K562 (cell line): Measurements from ENCODE around the gene HLA-DQB1. TPM values are rescaled to one million over a fixed set of nuclear protein-coding genes. Genes with fewer than 3 reads are reported as not detected.

ENCODE experiments used
- ATAC-seq: fragments of 200-7000 bp; cut with Tn5 transposase; 3 replicates; pipeline ENCODE4 v1.9.1; 2020; ENCODE audit warnings: moderate library complexity
- BruUV-seq: library from RNA; stranded (reverse); fragments of 400-500 nt; replicated peaks from 2 replicates; lab custom pipeline; 2021; lab: Mats Ljungman, UMichigan
- CTCF ChIA-PET: fragments of 300-600 bp; formaldehyde crosslinking; extraction: SDS; loops from one replicate; lab custom pipeline; 2021; ENCODE audit warnings: low intra/inter-chr PET ratio; lab: Yijun Ruan, JAX
- POLR2A ChIA-PET: fragments of 300-600, 350-650 bp; sonication (Branson Sonifier 250); formaldehyde crosslinking; extraction: SDS; loops from one replicate; lab custom pipeline; 2021; ENCODE audit warnings: antibody characterized with exemption, inconsistent platforms; lab: Yijun Ruan, JAX
- DNase-seq, 4 experiments: peaks; one replicate each; pipeline versions ENCODE4 v3.0.0 to v3.0.0-alpha.2; 2011 to 2018; ENCODE audit warnings: low spot score in 3 of 4, mixed read lengths in 3 of 4; ENCODE audit errors: extremely low read depth in 1 of 4
- FAIRE-seq: peaks from 2 replicates; lab custom pipeline; 2011; peaks lifted over from hg19 to GRCh38; lab: Jason Lieb, UNC
- H2AFZ ChIP-seq: 2 replicates; pipeline ENCODE4 v1.6.0; 2011; ENCODE audit warnings: low read depth, low read length, control low read depth, inconsistent platforms
- H3K27ac ChIP-seq: fragments of 200-600 bp; 3 replicates; pipeline ENCODE4 v1.8.0; 2011; ENCODE audit warnings: low read depth, mild to moderate bottlenecking, control low read depth, inconsistent platforms, low read length, moderate library complexity, mixed read lengths; ENCODE audit errors: extremely low read depth
- H3K27me3 ChIP-seq, 2 experiments: fragments of 300-600 bp in 1 of 2; 2 replicates in 1 of 2; 3 replicates in 1 of 2; pipeline versions ENCODE4 v1.6.0 to v1.8.0; 2011; ENCODE audit warnings: inconsistent platforms in 2 of 2, low read length in 2 of 2, mild to moderate bottlenecking in 1 of 2, mixed read lengths in 1 of 2, moderate library complexity in 1 of 2; ENCODE audit not compliant: control insufficient read depth in 2 of 2, insufficient read depth in 2 of 2
- H3K36me3 ChIP-seq: fragments of 300-600 bp; 3 replicates; pipeline ENCODE4 v1.8.0; 2011; ENCODE audit warnings: mild to moderate bottlenecking, low read length, inconsistent platforms; ENCODE audit not compliant: control insufficient read depth, insufficient read depth
- H3K4me1 ChIP-seq, 2 experiments: fragments of 200-600 bp in 1 of 2; replicated peaks in 1 of 2; 2 replicates in 1 of 2; 3 replicates in 1 of 2; pipeline versions ENCODE4 v1.5.1 to v1.8.0; 2011; ENCODE audit warnings: inconsistent platforms in 2 of 2, low read length in 2 of 2, mild to moderate bottlenecking in 1 of 2, mixed read lengths in 1 of 2, moderate library complexity in 1 of 2; ENCODE audit not compliant: control insufficient read depth in 2 of 2, insufficient read depth in 2 of 2
- H3K4me2 ChIP-seq: 2 replicates; pipeline ENCODE4 v1.6.1; 2011; ENCODE audit warnings: low read length, control low read depth, inconsistent platforms, mixed read lengths; ENCODE audit not compliant: insufficient read depth
- H3K4me3 ChIP-seq: fragments of 200-600 bp; sonication (generic), shearing (Covaris generic); 2 replicates; pipeline ENCODE4 v1.5.1; 2016; ENCODE audit warnings: control low read depth, inconsistent platforms
- H3K79me2 ChIP-seq: fragments of 200-600 bp; 3 replicates; pipeline ENCODE4 v1.8.0; 2011; ENCODE audit warnings: low read length, inconsistent platforms; ENCODE audit not compliant: control insufficient read depth, insufficient read depth
- H3K9ac ChIP-seq, 2 experiments: 2 replicates each; pipeline versions ENCODE4 v1.6.0 to v1.6.1; 2011; ENCODE audit warnings: low read depth in 2 of 2, low read length in 2 of 2, control low read depth in 1 of 2, inconsistent platforms in 1 of 2, mild to moderate bottlenecking in 1 of 2, mixed read lengths in 1 of 2; ENCODE audit not compliant: insufficient read depth in 1 of 2
- H3K9me1 ChIP-seq: one replicate; pipeline ENCODE4 v1.6.0; 2011; ENCODE audit warnings: inconsistent platforms, mild to moderate bottlenecking, low read length, moderate library complexity; ENCODE audit not compliant: control insufficient read depth, insufficient read depth
- H3K9me3 ChIP-seq: replicated peaks from 2 replicates; pipeline ENCODE4 v1.5.1; 2011; ENCODE audit warnings: low read depth, low read length, inconsistent platforms; ENCODE audit not compliant: control insufficient read depth, insufficient read depth
- H4K20me1 ChIP-seq: replicated peaks from 2 replicates; pipeline ENCODE4 v1.6.1; 2011; ENCODE audit warnings: low read length, inconsistent platforms, mixed read lengths; ENCODE audit not compliant: control insufficient read depth, insufficient read depth
- AFF4 ChIP-seq: sonication (generic); formaldehyde crosslinking; IDR thresholded peaks from 2 replicates; pipeline ENCODE4 v1.8.0; 2023; ENCODE audit warnings: mild to moderate bottlenecking, missing genetic modification reagents
- BHLHE40 ChIP-seq: IDR thresholded peaks from 2 replicates; pipeline ENCODE4 v1.6.1; 2011; ENCODE audit warnings: low read length, improper control_type of control experiment
- COPS2 ChIP-seq: fragments of 450-650 bp; conservative IDR thresholded peaks from 2 replicates; pipeline ENCODE4 v1.6.1; 2016; ENCODE audit warnings: mild to moderate bottlenecking, moderate library complexity
- CREBBP ChIP-seq: IDR thresholded peaks from one replicate; pipeline ENCODE4 v1.6.1; 2012; ENCODE audit warnings: low read depth, mild to moderate bottlenecking, control low read depth, inconsistent platforms, low read length
- EP300 ChIP-seq: IDR thresholded peaks from 2 replicates; pipeline ENCODE4 v1.6.1; 2012; ENCODE audit warnings: low read length, improper control_type of control experiment
- ESRRA ChIP-seq: fragments of 450-650 bp; IDR thresholded peaks from 2 replicates; pipeline ENCODE4 v1.6.1; 2014; ENCODE audit warnings: low read depth, mild to moderate bottlenecking, moderate library complexity, borderline replicate concordance
- FOXA3 ChIP-seq, 2 experiments: fragments of 450-650 bp in 1 of 2; sonication (generic) in 1 of 2; formaldehyde crosslinking; IDR thresholded peaks in 1 of 2; conservative IDR thresholded peaks in 1 of 2; 2 replicates each; pipeline versions ENCODE4 v1.4.0 to v1.8.0; 2020 to 2022; ENCODE audit warnings: mild to moderate bottlenecking in 2 of 2, missing genetic modification reagents in 1 of 2
- HMBOX1 ChIP-seq: sonication (generic); IDR thresholded peaks from 2 replicates; pipeline ENCODE4 v1.6.1; 2016
- L3MBTL2 ChIP-seq: fragments of 450-650 bp; IDR thresholded peaks from 2 replicates; pipeline ENCODE4 v1.6.1; 2016; ENCODE audit warnings: mild to moderate bottlenecking, moderate library complexity
- NBN ChIP-seq: fragments of 450-650 bp; IDR thresholded peaks from 2 replicates; pipeline ENCODE4 v1.6.1; 2016; ENCODE audit warnings: low read depth, mild to moderate bottlenecking
- NR4A1 ChIP-seq, 2 experiments: fragments of 250-450 bp in 1 of 2; fragments of 450-650 bp in 1 of 2; sonication (Bioruptor Pico) in 1 of 2; IDR thresholded peaks; 2 replicates each; pipeline versions ENCODE4 v1.4.0 to v1.6.1; 2016 to 2020; ENCODE audit warnings: mild to moderate bottlenecking in 2 of 2, missing compliant biosample characterization in 1 of 2, missing genetic modification characterization in 1 of 2, moderate library complexity in 1 of 2
- POLR2B ChIP-seq: fragments of 450-650 bp; IDR thresholded peaks from 2 replicates; pipeline ENCODE4 v1.6.1; 2018; ENCODE audit warnings: low read depth; ENCODE audit not compliant: partially characterized antibody
- SMC3 ChIP-seq: conservative IDR thresholded peaks from 2 replicates; pipeline ENCODE4 v1.6.1; 2011; ENCODE audit warnings: low read depth, low read length, improper control_type of control experiment; ENCODE audit not compliant: insufficient read depth
- TEAD4 ChIP-seq, 2 experiments: sonication (generic) in 1 of 2; formaldehyde crosslinking in 1 of 2; IDR thresholded peaks; 2 replicates each; pipeline versions ENCODE4 v1.6.1 to v1.8.0; 2012 to 2022; ENCODE audit warnings: borderline replicate concordance in 1 of 2, inconsistent platforms in 1 of 2, low read length in 1 of 2, mild to moderate bottlenecking in 1 of 2, missing genetic modification reagents in 1 of 2
- XRCC5 ChIP-seq: fragments of 200-400 bp; formaldehyde crosslinking; IDR thresholded peaks from 2 replicates; pipeline ENCODE4 v1.6.1; 2017; ENCODE audit warnings: low read depth, mild to moderate bottlenecking, low read length
- ZNF77 ChIP-seq: fragments of 250-450 bp; sonication (Bioruptor Pico); IDR thresholded peaks from 2 replicates; pipeline ENCODE4 v1.5.0; 2020
- WGBS: fragments of 100-300 bp; shearing (Covaris generic); methylation state at CpG from one replicate; pipeline ENCODE4 v1.1.6; 2016; ENCODE audit warnings: low coverage, mixed read lengths; ENCODE audit not compliant: insufficient coverage; ENCODE audit errors: missing lambda C conversion rate; 5-methylcytosine and 5-hydroxymethylcytosine counted together
- in situ Hi-C: fragments of 300-500 bp; cut with MboI; formaldehyde crosslinking; loops from 4 replicates; pipeline ENCODE4 v1.15.0; 2018; ENCODE audit warnings: inconsistent platforms, mixed read lengths
- intact Hi-C: fragments of 100-400 bp; cut with micrococcal nuclease; formaldehyde crosslinking; loops from 2 replicates; pipeline ENCODE4 v1.14.2; 2022
- polyA plus RNA-seq, 8 experiments: library from polyadenylated mRNA; depleted of rRNA in 4 of 8; stranded (reverse) in 5 of 8; unstranded in 3 of 8; fragments of >200 nt; fragmentation: Nextera tagmentation in 2 of 8; fragmentation: Illumina TruSeq in 1 of 8; extraction: Ambion mirVana in 2 of 8; extraction: Trizol in 1 of 8; gene quantifications; 2 replicates each; pipeline versions ENCODE4 v1.2.1 to v1.2.3, GENCODE V29; 2011 to 2014; ENCODE audit warnings: inconsistent platforms in 1 of 8, missing spikeins in 1 of 8
- total RNA-seq, 7 experiments: library from RNA; depleted of rRNA in 6 of 7; stranded (reverse); fragments of >200 nt in 6 of 7; fragmentation: Illumina TruSeq in 2 of 7; extraction: Trizol in 2 of 7; gene quantifications; 2 replicates each; pipeline versions ENCODE4 v1.2.1 to v1.2.3, GENCODE V29; 2011 to 2021; ENCODE audit warnings: low replicate concordance in 1 of 7

Gene HLA-DQB1
- total and polyA plus RNA-seq, 9 of the 15 experiments (the other 6 are each of a cell fraction or from before 2014, with no cell fraction given) = 0.29 TPM; not detected in 8

- Histone ChIP-seq H3K4me1 (no peaks in the 10 kb centered on the region), H3K27ac (no peak overlapping the region), H3K79me2 (no peaks in the 10 kb centered on the region), H3K27me3 (no peaks in the 10 kb centered on the region), H2AFZ (no peak overlapping the region), H3K36me3 (no peaks in the 10 kb centered on the region), H4K20me1 (no peaks in the 10 kb centered on the region), H3K9me1 (no peaks in the 10 kb centered on the region), H3K4me3 (no peak overlapping the region), H3K4me2 (no peak overlapping the region), H3K9ac (no peak overlapping the region), H3K9me3 (no peaks in the 10 kb centered on the region)
- intact Hi-C loops = no loop called here
- ATAC-seq = no peak
- 0% methylated on average over 2 of the region's 9 CpGs for WGBS
- CTCF ChIA-PET = no interaction called here
- no TSS peak for BruUV-seq
- DNase-seq = no peak
- in situ Hi-C loops = loop anchor here (5.0 kb wide), 1 partner anchor 104 kb away; the partner anchor contains the start of gene HLA-DQA2
- no peak for FAIRE-seq
- POLR2A ChIA-PET = no interaction called here
- TF ChIP-seq TEAD4 (IDR thresholded peaks at IDR 0.05; ENCODE audit: low read length) = no peak
- TF ChIP-seq TEAD4 (CRISPR knock-in tag; IDR thresholded peaks at IDR 0.05; ENCODE audit: borderline replicate concordance) = no peak
- no peak for TF ChIP-seq POLR2B
- TF ChIP-seq ZNF77 (CRISPR knock-in tag) = no peak
- TF ChIP-seq BHLHE40 = no peak
- TF ChIP-seq AFF4 (CRISPR knock-in tag) = no peak
- no peak for TF ChIP-seq SMC3
- no peak for TF ChIP-seq HMBOX1
- no peak for TF ChIP-seq NR4A1 (CRISPR knock-in tag; IDR thresholded peaks at IDR 0.05)
- no peak for TF ChIP-seq NR4A1 (tag; IDR thresholded peaks at IDR 0.05)
- TF ChIP-seq ESRRA = no peak
- no peak for TF ChIP-seq XRCC5
- TF ChIP-seq NBN = no peak
- TF ChIP-seq FOXA3 (CRISPR knock-in tag; conservative IDR thresholded peaks at IDR 0.05 in 1 of 2, IDR thresholded peaks at IDR 0.05 in 1 of 2) = no peak
- no peak for TF ChIP-seq EP300
- no peak for TF ChIP-seq COPS2
- TF ChIP-seq CREBBP = no peak
- TF ChIP-seq L3MBTL2 = no peak
Observed at GRCh38 chr6:32638532-32639219, 27.8 kb downstream of the HLA-DQB1 start.
